K562 treated with DMSO at 1 percent for 4 hours (cell line): ENCODE results near the gene NGF. TPM values are rescaled to one million over a fixed set of nuclear protein-coding genes. Genes with fewer than 3 reads are reported as not detected.

Experiments
- total RNA-seq: library from RNA; unstranded; fragments of 300-600 nt; gene quantifications from 2 replicates; pipeline ENCODE4 v1.2.3, GENCODE V29; 2022; ENCODE audit not compliant: insufficient read depth

Gene NGF
- not detected in 2 replicates for total RNA-seq

DNA sequence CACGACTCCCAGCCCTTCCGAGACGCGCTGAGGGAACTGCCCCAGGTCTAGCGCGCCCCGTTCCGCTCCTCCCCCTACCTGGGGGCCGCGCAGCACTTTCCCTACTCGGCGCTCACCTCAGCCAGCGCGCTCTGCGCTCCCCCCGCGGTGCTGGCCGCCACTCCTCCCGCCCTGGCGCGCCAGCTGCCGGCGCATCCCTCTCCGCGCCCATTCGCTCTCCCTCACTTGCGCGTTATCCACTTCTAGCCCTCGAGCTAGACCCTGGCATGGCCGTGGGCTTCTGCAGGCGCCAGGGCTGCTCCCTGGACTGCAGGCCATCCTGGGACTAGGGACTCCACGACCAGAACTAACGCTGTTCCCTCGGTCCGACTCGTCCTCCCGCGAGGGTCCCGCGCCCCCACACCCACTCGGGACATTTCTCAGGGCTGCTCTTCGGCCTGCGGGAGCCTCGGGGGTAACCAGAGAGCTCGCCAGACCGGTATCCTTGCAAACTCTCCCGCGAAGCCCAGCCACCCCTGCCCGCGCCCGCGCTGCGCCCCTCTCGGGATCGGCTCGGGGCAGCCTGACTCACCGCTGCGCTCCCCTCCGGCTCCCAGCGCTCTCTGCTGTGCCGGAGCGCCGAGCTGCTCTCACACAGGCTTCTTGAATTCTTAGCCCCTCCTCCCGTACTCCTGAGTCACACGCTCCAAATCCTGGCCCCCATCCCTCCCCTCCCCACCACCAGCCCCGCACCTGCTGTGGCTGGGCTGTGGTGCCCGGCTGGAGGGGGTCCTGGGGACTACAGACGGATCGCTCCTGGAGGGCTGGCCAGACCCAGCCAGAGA, at the start of gene NGF:
Gene NGF, minus strand, starts transcription at position 617 of the 824 bp plus-strand sequence. CDS start 51,454 bp downstream, outside the sequence.

Other genes starting within 250 kb of the NGF start
- not detected in 2 replicates for gene TSPAN2, start 248.7 kb downstream of the NGF start, total RNA-seq